ENCODE measurements around the gene ZNF283.

Gene ZNF283

GRCh38 chr19:43880483-43880882 lies 53.4 kb downstream of the ZNF283 start:
- Histone ChIP-seq H3K27ac (replicated peaks; ENCODE audit: low read length) (no peak overlapping the region), H2BK12ac (ENCODE audit: low read length) (no peak overlapping the region), H3K9ac (ENCODE audit: low read depth, low read length, poor library complexity) (no peak overlapping the region), H2BK5ac (ENCODE audit: low read length) (no peak overlapping the region), H3K4me1 (ENCODE audit: control insufficient read depth in 2 of 2, insufficient read depth in 1 of 2, low read depth in 1 of 2, low read length in 2 of 2) (no peaks in the 10 kb centered on the region), H3K23ac (ENCODE audit: low read depth, low read length, poor library complexity) (no peak overlapping the region), H4K8ac (ENCODE audit: low read depth, low read length) (no peak overlapping the region), H4K91ac (ENCODE audit: low read depth, low read length, poor library complexity) (no peak overlapping the region), H3K4me2 (ENCODE audit: insufficient read depth, low read length, poor library complexity, severe bottlenecking) (no peak overlapping the region), H3K14ac (ENCODE audit: low read length) (no peak overlapping the region), H2AFZ (ENCODE audit: low read length) (no peak overlapping the region), H3K36me3 (replicated peaks in 1 of 2; ENCODE audit: control insufficient read depth in 2 of 2, insufficient read depth in 2 of 2, low read length in 2 of 2) (no peaks in the 10 kb centered on the region), H3K27me3 (ENCODE audit: control insufficient read depth in 3 of 3, insufficient read depth in 3 of 3, low read depth in 1 of 3, low read length in 3 of 3) (no peaks in the 10 kb centered on the region), H2AK5ac (ENCODE audit: low read depth, low read length) (no peak overlapping the region), H3K4ac (ENCODE audit: low read length) (no peak overlapping the region), H3K79me1 (ENCODE audit: low read depth, low read length) (no peaks in the 10 kb centered on the region), H3K4me3 (ENCODE audit: low read length in 2 of 2) (no peak overlapping the region), H3K9me3 (replicated peaks in 1 of 2; ENCODE audit: control insufficient read depth in 2 of 2, insufficient read depth in 1 of 2, low read depth in 1 of 2, low read length in 2 of 2) (peaks cover 4 to 34% of the 10 kb centered on the region in 2 donors), H2BK15ac (ENCODE audit: low read length) (no peak overlapping the region), H3K18ac (ENCODE audit: low read length) (no peak overlapping the region), H2BK120ac (ENCODE audit: low read depth, low read length) (no peak overlapping the region)
- DNase-seq (ENCODE audit: low spot score): no peak
- no CpG with 5 or more reads among the region's 5 CpGs for WGBS, 2 donors (ENCODE audit: extremely low coverage in 2 of 2, insufficient read length in 2 of 2, insufficient replicate concordance in 1 of 2)

GRCh38 chr19:43883864-43884263 lies 56.7 kb downstream of the ZNF283 start, which contains the start of gene ZNF404:
Gene ZNF404, minus strand, starts transcription at chr19:43883964.
- no peak within 1 kb of the TSS for H3K4me2 ChIP-seq (ENCODE audit: insufficient read depth, low read length, poor library complexity, severe bottlenecking)
- H3K79me1 ChIP-seq (ENCODE audit: low read depth, low read length): no peaks in the 10 kb centered on the region
- H3K23ac ChIP-seq (ENCODE audit: low read depth, low read length, poor library complexity): no peak within 1 kb of the TSS
- no peak for DNase-seq (ENCODE audit: low spot score)
- H3K36me3 ChIP-seq (replicated peaks in 1 of 2; ENCODE audit: control insufficient read depth in 2 of 2, insufficient read depth in 2 of 2, low read length in 2 of 2): no peaks in the 10 kb centered on the region
- H3K9ac ChIP-seq (ENCODE audit: low read depth, low read length, poor library complexity): no peak within 1 kb of the TSS
- H4K91ac ChIP-seq (ENCODE audit: low read depth, low read length, poor library complexity): no peak within 1 kb of the TSS
- H4K8ac ChIP-seq (ENCODE audit: low read depth, low read length): no peak within 1 kb of the TSS
- H2AK5ac ChIP-seq (ENCODE audit: low read depth, low read length): no peak within 1 kb of the TSS
- H2BK120ac ChIP-seq (ENCODE audit: low read depth, low read length): no peak within 1 kb of the TSS
- no peaks in the 10 kb centered on the region for H3K4me1 ChIP-seq (ENCODE audit: control insufficient read depth in 2 of 2, insufficient read depth in 1 of 2, low read depth in 1 of 2, low read length in 2 of 2)
- no peak within 1 kb of the TSS for H2AFZ ChIP-seq (ENCODE audit: low read length)
- H3K4me3 ChIP-seq (ENCODE audit: low read length in 2 of 2): no peak within 1 kb of the TSS
- no peak within 1 kb of the TSS for H2BK5ac ChIP-seq (ENCODE audit: low read length)
- H3K27ac ChIP-seq (replicated peaks; ENCODE audit: low read length): no peak within 1 kb of the TSS
- H3K18ac ChIP-seq (ENCODE audit: low read length): no peak within 1 kb of the TSS
- no CpG with 5 or more reads among the region's 2 CpGs for WGBS, 2 donors (ENCODE audit: extremely low coverage in 2 of 2, insufficient read length in 2 of 2, insufficient replicate concordance in 1 of 2)
- no peak within 1 kb of the TSS for H3K4ac ChIP-seq (ENCODE audit: low read length)
- no peak within 1 kb of the TSS for H2BK12ac ChIP-seq (ENCODE audit: low read length)
- H3K9me3 ChIP-seq (replicated peaks in 1 of 2; ENCODE audit: control insufficient read depth in 2 of 2, insufficient read depth in 1 of 2, low read depth in 1 of 2, low read length in 2 of 2): peaks cover 4 to 34% of the 10 kb centered on the region in 2 donors
- no peak within 1 kb of the TSS for H3K14ac ChIP-seq (ENCODE audit: low read length)
- H2BK15ac ChIP-seq (ENCODE audit: low read length): no peak within 1 kb of the TSS
- H3K27me3 ChIP-seq (ENCODE audit: control insufficient read depth in 3 of 3, insufficient read depth in 3 of 3, low read depth in 1 of 3, low read length in 3 of 3): no peaks in the 10 kb centered on the region

GRCh38 chr19:43895727-43896308 lies 68.7 kb downstream of the ZNF283 start:
- Histone ChIP-seq H2AFZ (ENCODE audit: low read length) (no peak overlapping the region), H3K4me3 (ENCODE audit: low read length in 2 of 2) (no peak overlapping the region), H3K27ac (replicated peaks; ENCODE audit: low read length) (no peak overlapping the region), H2BK120ac (ENCODE audit: low read depth, low read length) (no peak overlapping the region), H2BK15ac (ENCODE audit: low read length) (no peak overlapping the region), H3K9ac (ENCODE audit: low read depth, low read length, poor library complexity) (no peak overlapping the region), H2BK5ac (ENCODE audit: low read length) (no peak overlapping the region), H3K4ac (ENCODE audit: low read length) (no peak overlapping the region), H3K27me3 (ENCODE audit: control insufficient read depth in 3 of 3, insufficient read depth in 3 of 3, low read depth in 1 of 3, low read length in 3 of 3) (no peaks in the 10 kb centered on the region), H3K4me1 (ENCODE audit: control insufficient read depth in 2 of 2, insufficient read depth in 1 of 2, low read depth in 1 of 2, low read length in 2 of 2) (no peaks in the 10 kb centered on the region), H3K36me3 (replicated peaks in 1 of 2; ENCODE audit: control insufficient read depth in 2 of 2, insufficient read depth in 2 of 2, low read length in 2 of 2) (peaks cover 0 to 2% of the 10 kb centered on the region in 2 donors), H4K8ac (ENCODE audit: low read depth, low read length) (no peak overlapping the region), H2BK12ac (ENCODE audit: low read length) (no peak overlapping the region), H3K9me3 (replicated peaks in 1 of 2; ENCODE audit: control insufficient read depth in 2 of 2, insufficient read depth in 1 of 2, low read depth in 1 of 2, low read length in 2 of 2) (peaks cover 7 to 25% of the 10 kb centered on the region in 2 donors), H3K23ac (ENCODE audit: low read depth, low read length, poor library complexity) (no peak overlapping the region), H3K14ac (ENCODE audit: low read length) (no peak overlapping the region), H4K91ac (ENCODE audit: low read depth, low read length, poor library complexity) (no peak overlapping the region), H3K4me2 (ENCODE audit: insufficient read depth, low read length, poor library complexity, severe bottlenecking) (no peak overlapping the region), H2AK5ac (ENCODE audit: low read depth, low read length) (no peak overlapping the region), H3K18ac (ENCODE audit: low read length) (no peak overlapping the region), H3K79me1 (ENCODE audit: low read depth, low read length) (no peaks in the 10 kb centered on the region)
- no CpG with 5 or more reads among the region's 2 CpGs for WGBS, 2 donors (ENCODE audit: extremely low coverage in 2 of 2, insufficient read length in 2 of 2, insufficient replicate concordance in 1 of 2)
- no peak for DNase-seq (ENCODE audit: low spot score)
